Glomerular visceral epithelial cell (primary cell): ENCODE data around the gene TSPAN17.
A peak's percentile ranks its signal among the peaks of the same experiment; 100 is the strongest.
"Not testable (repeated sequence)": the region's sequence is repeated elsewhere in the genome, so short reads cannot be mapped to it uniquely, and the experiment has no call there.

Experiments
- DNase-seq: peaks from one replicate; pipeline ENCODE4 v3.0.0-alpha.2; 2016; ENCODE audit errors: extremely low spot score

Gene TSPAN17

GRCh38 chr5:176647030-176647842 lies at the start of gene TSPAN17:
TSS of gene TSPAN17 (plus strand) at chr5:176647484. CDS start at chr5:176647616, 132 bp downstream.
- peak; percentile 100 for DNase-seq

GRCh38 chr5:176599749-176600430 lies 47.4 kb upstream of the TSPAN17 start:
- DNase-seq = not testable (repeated sequence)

GRCh38 chr5:176601901-176602482 lies 45.3 kb upstream of the TSPAN17 start:
- DNase-seq = no peak

GRCh38 chr5:176603091-176603490 lies 44.2 kb upstream of the TSPAN17 start:
- no peak for DNase-seq

- no peak for DNase-seq
Measured at GRCh38 chr5:176606032-176606431, 41.3 kb upstream of the TSPAN17 start.

GRCh38 chr5:176606875-176607274 lies 40.4 kb upstream of the TSPAN17 start:
- no peak for DNase-seq

GRCh38 chr5:176608142-176608705 lies 39.1 kb upstream of the TSPAN17 start:
- DNase-seq = no peak

GRCh38 chr5:176608937-176609723 lies 38.2 kb upstream of the TSPAN17 start:
- DNase-seq = peak; percentile 71

- DNase-seq = peak; percentile 81
Measured at GRCh38 chr5:176609724-176610434, 37.4 kb upstream of the TSPAN17 start, which contains the start of gene GPRIN1. TSS of gene GPRIN1 (minus strand) at chr5:176610156. CDS start at chr5:176599834, 10,322 bp downstream.

GRCh38 chr5:176610435-176610773 lies 36.9 kb upstream of the TSPAN17 start:
- peak; percentile 23 for DNase-seq

- peak; percentile 84 for DNase-seq
Measured at GRCh38 chr5:176611435-176611834, 35.8 kb upstream of the TSPAN17 start.

- no peak for DNase-seq
Measured at GRCh38 chr5:176612008-176612407, 35.3 kb upstream of the TSPAN17 start.

- DNase-seq = no peak
Measured at GRCh38 chr5:176612855-176613254, 34.4 kb upstream of the TSPAN17 start.

- peak; percentile 67 for DNase-seq
Measured at GRCh38 chr5:176614805-176615478, 32.3 kb upstream of the TSPAN17 start.

- DNase-seq = no peak
Measured at GRCh38 chr5:176616511-176616910, 30.8 kb upstream of the TSPAN17 start.

- DNase-seq = no peak
Measured at GRCh38 chr5:176618783-176619182, 28.5 kb upstream of the TSPAN17 start.

- DNase-seq = peak; percentile 68
Measured at GRCh38 chr5:176619203-176619568, 28.1 kb upstream of the TSPAN17 start.

GRCh38 chr5:176619569-176620332 lies 27.5 kb upstream of the TSPAN17 start:
- no peak for DNase-seq

GRCh38 chr5:176620333-176620981 lies 26.8 kb upstream of the TSPAN17 start:
- no peak for DNase-seq
